H9 (cell line): Measurements from ENCODE around the gene TLCD3A. TPM values are rescaled to one million over a fixed set of nuclear protein-coding genes. Genes with fewer than 3 reads are reported as not detected.

ENCODE experiments used
- DNase-seq: peaks from one replicate; pipeline ENCODE4 v3.0.0-alpha.2; 2017
- H2AFZ ChIP-seq: one replicate; pipeline ENCODE4 v1.6.1; 2013; ENCODE audit warnings: mild to moderate bottlenecking, low read length, control low read depth, moderate library complexity
- H2AK5ac ChIP-seq: 2 replicates; pipeline ENCODE4 v1.6.1; 2013; ENCODE audit warnings: low read length, control low read depth, mixed read lengths; ENCODE audit not compliant: insufficient read length
- H2BK120ac ChIP-seq: one replicate; pipeline ENCODE4 v1.6.1; 2013; ENCODE audit warnings: low read depth, mild to moderate bottlenecking, low read length, control low read depth, inconsistent platforms; ENCODE audit not compliant: poor library complexity, severe bottlenecking
- H2BK12ac ChIP-seq: 2 replicates; pipeline ENCODE4 v1.6.1; 2013; ENCODE audit warnings: low read length, control low read depth, mixed read lengths, low read depth; ENCODE audit not compliant: insufficient read length
- H2BK15ac ChIP-seq: 2 replicates; pipeline ENCODE4 v1.6.1; 2013; ENCODE audit warnings: low read depth, low read length, control low read depth
- H2BK20ac ChIP-seq: one replicate; pipeline ENCODE4 v1.6.1; 2013; ENCODE audit warnings: low read depth, mild to moderate bottlenecking, low read length, control low read depth, inconsistent platforms; ENCODE audit not compliant: poor library complexity, severe bottlenecking
- H2BK5ac ChIP-seq: 2 replicates; pipeline ENCODE4 v1.6.1; 2013; ENCODE audit warnings: low read length, control low read depth, mixed read lengths; ENCODE audit not compliant: insufficient read length
- H3K14ac ChIP-seq: 2 replicates; pipeline ENCODE4 v1.6.1; 2013; ENCODE audit warnings: low read length, control low read depth; ENCODE audit not compliant: insufficient read depth
- H3K18ac ChIP-seq: 2 replicates; pipeline ENCODE4 v1.6.1; 2013; ENCODE audit warnings: low read depth, mild to moderate bottlenecking, mixed read lengths, low read length, control low read depth; ENCODE audit not compliant: insufficient read length
- H3K23ac ChIP-seq: 2 replicates; pipeline ENCODE4 v1.6.1; 2013; ENCODE audit warnings: low read length, control low read depth, mixed read lengths, low read depth; ENCODE audit not compliant: insufficient read length
- H3K23me2 ChIP-seq: 2 replicates; pipeline ENCODE4 v1.6.1; 2013; ENCODE audit warnings: low read depth, mild to moderate bottlenecking, mixed read lengths, low read length, control low read depth; ENCODE audit not compliant: insufficient read length, poor library complexity, severe bottlenecking
- H3K27ac ChIP-seq: 2 replicates; pipeline ENCODE4 v1.5.1; 2013; ENCODE audit warnings: low read length, control low read depth, mixed read lengths, low read depth; ENCODE audit not compliant: insufficient read length
- H3K27me3 ChIP-seq: 2 replicates; pipeline ENCODE4 v1.6.1; 2013; ENCODE audit warnings: low read length, control low read depth, inconsistent platforms; ENCODE audit not compliant: insufficient read depth
- H3K4ac ChIP-seq: 2 replicates; pipeline ENCODE4 v1.6.1; 2013; ENCODE audit warnings: low read depth, mild to moderate bottlenecking, control low read depth, inconsistent platforms, low read length, moderate library complexity
- H3K4me1 ChIP-seq: 2 replicates; pipeline ENCODE4 v1.6.1; 2013; ENCODE audit warnings: low read length, control low read depth, inconsistent platforms; ENCODE audit not compliant: insufficient read depth
- H3K4me2 ChIP-seq: 2 replicates; pipeline ENCODE4 v1.6.1; 2013; ENCODE audit warnings: low read length, control low read depth, mixed read lengths; ENCODE audit not compliant: insufficient read length, insufficient read depth
- H3K56ac ChIP-seq: 2 replicates; pipeline ENCODE4 v1.6.1; 2013; ENCODE audit warnings: low read depth, mild to moderate bottlenecking, mixed read lengths, low read length, control low read depth; ENCODE audit not compliant: insufficient read length
- H3K79me1 ChIP-seq: 2 replicates; pipeline ENCODE4 v1.6.1; 2013; ENCODE audit warnings: low read depth, mild to moderate bottlenecking, moderate library complexity, low read length, control low read depth, inconsistent platforms; ENCODE audit not compliant: insufficient read depth, poor library complexity, severe bottlenecking
- H3K79me2 ChIP-seq: 2 replicates; pipeline ENCODE4 v1.6.1; 2013; ENCODE audit warnings: low read length, control low read depth, inconsistent platforms; ENCODE audit not compliant: insufficient read depth
- H3K9ac ChIP-seq: 2 replicates; pipeline ENCODE4 v1.6.1; 2013; ENCODE audit warnings: low read length, control low read depth, mixed read lengths; ENCODE audit not compliant: insufficient read length; ENCODE audit errors: extremely low read depth
- H3K9me3 ChIP-seq: one replicate; pipeline ENCODE4 v1.6.1; 2013; ENCODE audit warnings: low read depth, low read length, inconsistent platforms; ENCODE audit not compliant: control insufficient read depth
- H3T11ph ChIP-seq: one replicate; pipeline ENCODE4 v1.6.1; 2013; ENCODE audit warnings: mild to moderate bottlenecking, low read length, control low read depth, inconsistent platforms
- H4K20me1 ChIP-seq: one replicate; pipeline ENCODE4 v1.6.1; 2013; ENCODE audit not compliant: control insufficient read depth, insufficient read length, insufficient read depth
- H4K5ac ChIP-seq: 2 replicates; pipeline ENCODE4 v1.6.1; 2013; ENCODE audit warnings: low read depth, mild to moderate bottlenecking, mixed read lengths, low read length, control low read depth; ENCODE audit not compliant: insufficient read length
- H4K8ac ChIP-seq: replicated peaks from 2 replicates; pipeline ENCODE4 v1.6.1; 2013; ENCODE audit warnings: low read length, control low read depth, mixed read lengths, low read depth; ENCODE audit not compliant: insufficient read length
- H4K91ac ChIP-seq: 2 replicates; pipeline ENCODE4 v1.6.1; 2013; ENCODE audit warnings: low read depth, mild to moderate bottlenecking, moderate library complexity, mixed read lengths, low read length, control low read depth; ENCODE audit not compliant: insufficient read length
- H3K27ac Mint-ChIP-seq, 3 experiments: 2 replicates in 2 of 3; 3 replicates in 1 of 3; pipeline ENCODE4 v1.8.0; 2020 to 2021; ENCODE audit warnings: mixed read lengths in 3 of 3, mild to moderate bottlenecking in 1 of 3, moderate library complexity in 1 of 3
- H3K27me3 Mint-ChIP-seq: 2 replicates; pipeline ENCODE4 v1.8.0; 2021; ENCODE audit warnings: low read depth, mild to moderate bottlenecking, moderate library complexity, mixed read lengths
- H3K36me3 Mint-ChIP-seq, 3 experiments: 2 replicates in 2 of 3; 3 replicates in 1 of 3; pipeline ENCODE4 v1.8.0; 2020 to 2021; ENCODE audit warnings: low read depth in 3 of 3, mixed read lengths in 3 of 3; ENCODE audit not compliant: insufficient read depth in 1 of 3
- H3K4me1 Mint-ChIP-seq, 2 experiments: 2 replicates each; pipeline ENCODE4 v1.8.0; 2020; ENCODE audit warnings: mixed read lengths in 2 of 2
- H3K4me3 Mint-ChIP-seq, 2 experiments: 2 replicates in 1 of 2; 3 replicates in 1 of 2; pipeline ENCODE4 v1.8.0; 2020 to 2021; ENCODE audit warnings: mild to moderate bottlenecking in 2 of 2, mixed read lengths in 2 of 2, moderate library complexity in 1 of 2
- H3K9me3 Mint-ChIP-seq, 2 experiments: 2 replicates in 1 of 2; 3 replicates in 1 of 2; pipeline ENCODE4 v1.8.0; 2020; ENCODE audit warnings: mild to moderate bottlenecking in 2 of 2, mixed read lengths in 2 of 2, moderate library complexity in 1 of 2
- CTCF ChIP-seq: fragments of 200-600 bp; sonication (generic); conservative IDR thresholded peaks from 3 replicates; pipeline ENCODE4 v1.8.0; 2021; ENCODE audit warnings: antibody characterized with exemption, mild to moderate bottlenecking
- WGBS: extraction: QIAGEN DNeasy Blood & Tissue Kit; methylation state at CpG from one replicate; pipeline ENCODE4 v1.1.7; 2013; ENCODE audit warnings: missing lambda C conversion rate, low lambda C conversion rate, mixed read lengths; ENCODE audit not compliant: insufficient read length; ENCODE audit errors: extremely low coverage; 5-methylcytosine and 5-hydroxymethylcytosine counted together
- total RNA-seq: library from RNA; stranded (reverse); gene quantifications from 2 replicates; pipeline ENCODE4 v1.2.1, GENCODE V29; 2021

Gene TLCD3A
- total RNA-seq, 1 experiment from 2014 or later: 29.6 TPM

GRCh38 chr17:699345-699744 is 33.1 kb upstream of the TLCD3A start:
- no CpG with 5 or more reads among the region's 7 CpGs for WGBS
- no peak overlapping the region for H3K56ac ChIP-seq
- H3K4me2 ChIP-seq: no peak overlapping the region
- Mint-ChIP-seq H3K27ac (no peak overlapping the region), H3K27me3 (no peaks in the 10 kb centered on the region), H3K4me3 (no peak overlapping the region), H3K4me1 (no peaks in the 10 kb centered on the region), H3K36me3 (peaks cover 6 to 34% (median 17%) of the 10 kb centered on the region in 3 experiments; a peak in 6 of 7 replicates), H3K9me3 (no peaks in the 10 kb centered on the region)
- H3K23ac ChIP-seq: no peak overlapping the region
- no peak for TF ChIP-seq CTCF
- H2AFZ ChIP-seq: no peak overlapping the region
- no peak overlapping the region for H2BK15ac ChIP-seq
- H3K23me2 ChIP-seq: no peaks in the 10 kb centered on the region
- no peak overlapping the region for H2BK120ac ChIP-seq
- H3K27ac ChIP-seq: no peak overlapping the region
- no peaks in the 10 kb centered on the region for H4K20me1 ChIP-seq
- no peaks in the 10 kb centered on the region for H3K27me3 ChIP-seq
- peaks cover 2% of the 10 kb centered on the region; the same call in 1 of the 2 replicates for H3K79me2 ChIP-seq
- H2BK20ac ChIP-seq: no peak overlapping the region
- DNase-seq: no peak
- H3K79me1 ChIP-seq: no peaks in the 10 kb centered on the region
- H3K9me3 ChIP-seq: no peaks in the 10 kb centered on the region
- no peak overlapping the region for H3K4ac ChIP-seq
- H4K8ac ChIP-seq: no peak overlapping the region
- H3T11ph ChIP-seq: no peak overlapping the region
- no peak overlapping the region for H4K91ac ChIP-seq
- H3K4me1 ChIP-seq: no peaks in the 10 kb centered on the region
- H3K14ac ChIP-seq: no peak overlapping the region
- no peak overlapping the region for H2BK12ac ChIP-seq
- H3K9ac ChIP-seq: no peak overlapping the region
- peak overlapping the region; percentile 29 for H2BK5ac ChIP-seq
- no peak overlapping the region for H4K5ac ChIP-seq
- no peak overlapping the region for H2AK5ac ChIP-seq
- no peak overlapping the region for H3K18ac ChIP-seq
